ENCODE data around the gene ZNF860. TPM values are rescaled to one million over a fixed set of nuclear protein-coding genes. Genes with fewer than 3 reads are reported as not detected.

ZNF860 gene
- total and polyA plus RNA-seq, 2 of the 4 experiments (the other 2 are of a cell fraction), result 0.18 to 0.26 TPM

- ChIA-PET CTCF (interaction anchor here (0.6 to 2.0 kb wide), 3 partner anchors 112 to 910 kb away, joined by 3 to 6 read pairs (median 4); no protein-coding TSS in a partner anchor), POLR2A (ENCODE audit: unreplicated experiment) (no interaction called here)
- H2AK9ac ChIP-seq (replicated peaks; ENCODE audit: low read depth, low read length, poor library complexity), result no peak overlapping the region
- H3K23ac ChIP-seq (ENCODE audit: low read depth, low read length), result no peak overlapping the region
- H3K4me1 ChIP-seq (ENCODE audit: control insufficient read depth, insufficient read depth, low read length), result peaks cover 5% of the 10 kb centered on the region; the same call in 1 of the 2 replicates
- WGBS, 2 experiments (ENCODE audit: extremely low coverage in 2 of 2, insufficient read length in 1 of 2), result no CpG with 5 or more reads among the region's 3 CpGs
- H2BK20ac ChIP-seq (ENCODE audit: low read depth, low read length), result no peak overlapping the region
- no peaks in the 10 kb centered on the region for H3K79me1 ChIP-seq (ENCODE audit: low read depth in 1 of 2, low read length in 2 of 2)
- no peak overlapping the region for H2AK5ac ChIP-seq (ENCODE audit: low read depth, low read length)
- H3K27me3 ChIP-seq (ENCODE audit: control insufficient read depth, insufficient read depth, low read length), result peaks cover 2% of the 10 kb centered on the region; the same call in 1 of the 2 replicates
- H4K91ac ChIP-seq (ENCODE audit: insufficient read depth, low read depth, low read length), result no peak overlapping the region
- intact Hi-C loops (cut with micrococcal nuclease), result no loop called here
- no peaks in the 10 kb centered on the region for H3K36me3 ChIP-seq (ENCODE audit: control insufficient read depth, insufficient read depth, low read length)
- no peak overlapping the region for H3K9ac ChIP-seq (ENCODE audit: low read depth, low read length)
- H3K18ac ChIP-seq (ENCODE audit: low read depth, low read length), result no peak overlapping the region
- no peaks in the 10 kb centered on the region for H4K20me1 ChIP-seq (ENCODE audit: insufficient read depth, low read length)
- no peak overlapping the region for H3K14ac ChIP-seq (replicated peaks; ENCODE audit: low read depth, low read length)
- H3K27ac ChIP-seq (ENCODE audit: insufficient read depth, low read length), result no peak overlapping the region
- no peak overlapping the region for H3K4me3 ChIP-seq (ENCODE audit: insufficient read depth, low read depth, low read length)
- DNase-seq, result no peak
- no peak overlapping the region for H4K8ac ChIP-seq (ENCODE audit: low read depth in 2 of 2, low read length in 2 of 2)
- no peaks in the 10 kb centered on the region for H3K9me1 ChIP-seq (ENCODE audit: insufficient read depth, low read length)
- dilution Hi-C loops (cut with HindIII; ENCODE audit: low sequenced_read_pairs, unreplicated experiment), result no loop called here
- no peak overlapping the region for H4K5ac ChIP-seq (ENCODE audit: low read depth, low read length)
- no peak overlapping the region for H3K4me2 ChIP-seq (ENCODE audit: low read depth, low read length)
- in situ Hi-C loops (cut with MboI; ENCODE audit: low sequenced_read_pairs), result no loop called here
- H2BK5ac ChIP-seq (ENCODE audit: low read depth, low read length, poor library complexity, severe bottlenecking), result no peak overlapping the region
- H2BK120ac ChIP-seq (ENCODE audit: low read depth, low read length), result no peak overlapping the region
- no peak for ATAC-seq (ENCODE audit: low read depth)
- no peak overlapping the region for H2AFZ ChIP-seq (replicated peaks; ENCODE audit: low read length, poor library complexity)
- no peak overlapping the region for H3K56ac ChIP-seq (ENCODE audit: extremely low read depth, insufficient read depth, low read length)
- no peaks in the 10 kb centered on the region for H3K9me3 ChIP-seq (ENCODE audit: control insufficient read depth, insufficient read depth, low read length)
- no peak overlapping the region for H3K4ac ChIP-seq (ENCODE audit: low read depth, low read length)
- no peak for TF ChIP-seq BHLHE40 (IDR thresholded peaks at IDR 0.05; ENCODE audit: low read depth, low read length)
- no peak for TF ChIP-seq MXI1 (IDR thresholded peaks at IDR 0.05; ENCODE audit: borderline replicate concordance, low read depth, low read length)
- H2BK15ac ChIP-seq (ENCODE audit: low read depth, low read length), result no peak overlapping the region
- no TSS peak for BruUV-seq (replicated peaks)
Measured at GRCh38 chr3:32021748-32022147, 40.2 kb downstream of the ZNF860 start.

Data from IMR-90 (cell line).